ENCODE measurements around the gene EIF4H.

DNA sequence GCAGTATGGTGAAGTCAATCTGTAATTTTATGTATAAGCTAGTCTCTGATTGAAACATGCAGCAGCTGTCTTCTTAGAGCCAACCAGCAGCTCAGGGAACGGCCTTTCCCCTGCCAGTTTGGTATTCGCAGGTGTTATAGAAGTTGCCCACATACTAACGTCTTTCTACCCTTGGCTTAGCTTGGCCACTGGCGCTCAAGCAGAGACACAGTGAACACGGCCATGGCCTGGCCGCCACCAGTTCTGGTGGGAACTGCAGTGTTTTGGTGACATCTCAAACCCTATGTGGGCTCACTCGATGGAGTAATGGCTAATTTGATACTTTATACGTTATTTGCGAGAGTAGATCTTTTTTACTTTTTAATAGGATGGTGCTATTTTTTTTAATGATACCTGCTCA, 17.1 kb downstream of the EIF4H start:
- TF ChIP-seq, protein P1, sequence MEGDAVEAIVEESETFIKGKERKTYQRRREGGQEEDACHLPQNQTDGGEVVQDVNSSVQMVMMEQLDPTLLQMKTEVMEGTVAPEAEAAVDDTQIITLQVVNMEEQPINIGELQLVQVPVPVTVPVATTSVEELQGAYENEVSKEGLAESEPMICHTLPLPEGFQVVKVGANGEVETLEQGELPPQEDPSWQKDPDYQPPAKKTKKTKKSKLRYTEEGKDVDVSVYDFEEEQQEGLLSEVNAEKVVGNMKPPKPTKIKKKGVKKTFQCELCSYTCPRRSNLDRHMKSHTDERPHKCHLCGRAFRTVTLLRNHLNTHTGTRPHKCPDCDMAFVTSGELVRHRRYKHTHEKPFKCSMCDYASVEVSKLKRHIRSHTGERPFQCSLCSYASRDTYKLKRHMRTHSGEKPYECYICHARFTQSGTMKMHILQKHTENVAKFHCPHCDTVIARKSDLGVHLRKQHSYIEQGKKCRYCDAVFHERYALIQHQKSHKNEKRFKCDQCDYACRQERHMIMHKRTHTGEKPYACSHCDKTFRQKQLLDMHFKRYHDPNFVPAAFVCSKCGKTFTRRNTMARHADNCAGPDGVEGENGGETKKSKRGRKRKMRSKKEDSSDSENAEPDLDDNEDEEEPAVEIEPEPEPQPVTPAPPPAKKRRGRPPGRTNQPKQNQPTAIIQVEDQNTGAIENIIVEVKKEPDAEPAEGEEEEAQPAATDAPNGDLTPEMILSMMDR (conservative IDR thresholded peaks at IDR 0.05; ENCODE audit: low read depth, low read length): no peak
- no peak for TF ChIP-seq EZH2 (IDR thresholded peaks at IDR 0.05; ENCODE audit: borderline replicate concordance, low read depth, low read length, poor library complexity, severe bottlenecking)

Measured in A673 (cell line).